Trophoblast cell (in vitro differentiated cells and primary cell): ENCODE measurements around the gene CHST15.

Source experiments
- DNase-seq, 2 donors: peaks; one replicate each; pipeline ENCODE4 v3.0.0-alpha.2; 2016
- H2AFZ ChIP-seq: 2 replicates; pipeline ENCODE4 v1.6.1; 2013; ENCODE audit warnings: low read length, moderate library complexity, mild to moderate bottlenecking; ENCODE audit not compliant: insufficient read depth, poor library complexity
- H2AK5ac ChIP-seq: 2 replicates; pipeline ENCODE4 v1.6.1; 2013; ENCODE audit warnings: mild to moderate bottlenecking, low read length
- H2BK120ac ChIP-seq: 2 replicates; pipeline ENCODE4 v1.6.1; 2013; ENCODE audit warnings: low read length, mild to moderate bottlenecking, moderate library complexity; ENCODE audit not compliant: insufficient read depth, poor library complexity
- H2BK12ac ChIP-seq: 2 replicates; pipeline ENCODE4 v1.6.1; 2013; ENCODE audit warnings: mild to moderate bottlenecking, low read length, moderate library complexity
- H2BK5ac ChIP-seq: 2 replicates; pipeline ENCODE4 v1.6.1; 2013; ENCODE audit warnings: low read length, low read depth, moderate library complexity, mild to moderate bottlenecking; ENCODE audit not compliant: poor library complexity
- H3K14ac ChIP-seq: 2 replicates; pipeline ENCODE4 v1.6.1; 2013; ENCODE audit warnings: mild to moderate bottlenecking, low read length
- H3K18ac ChIP-seq: 2 replicates; pipeline ENCODE4 v1.6.1; 2013; ENCODE audit warnings: mild to moderate bottlenecking, low read length
- H3K23ac ChIP-seq: 2 replicates; pipeline ENCODE4 v1.6.1; 2013; ENCODE audit warnings: low read length
- H3K27ac ChIP-seq: 2 replicates; pipeline ENCODE4 v1.5.1; 2013; ENCODE audit warnings: low read depth, mild to moderate bottlenecking, inconsistent platforms, low read length, moderate library complexity
- H3K27me3 ChIP-seq: 2 replicates; pipeline ENCODE4 v1.6.1; 2013; ENCODE audit warnings: inconsistent platforms, mild to moderate bottlenecking, low read length, moderate library complexity; ENCODE audit not compliant: insufficient read depth
- H3K36me3 ChIP-seq, 2 experiments: 1 replicate in 1 of 2; 2 replicates in 1 of 2; pipeline ENCODE4 v1.6.1; 2013; ENCODE audit warnings: low read length in 2 of 2, mild to moderate bottlenecking in 2 of 2, moderate library complexity in 1 of 2; ENCODE audit not compliant: insufficient read depth in 2 of 2, control insufficient read depth in 1 of 2
- H3K4ac ChIP-seq: 2 replicates; pipeline ENCODE4 v1.6.1; 2013; ENCODE audit warnings: low read depth, mild to moderate bottlenecking, low read length, moderate library complexity
- H3K4me1 ChIP-seq, 2 experiments: 1 replicate in 1 of 2; 2 replicates in 1 of 2; pipeline ENCODE4 v1.6.1; 2013; ENCODE audit warnings: low read length in 2 of 2, mild to moderate bottlenecking in 2 of 2, moderate library complexity in 1 of 2; ENCODE audit not compliant: insufficient read depth in 2 of 2, control insufficient read depth in 1 of 2
- H3K4me2 ChIP-seq: 2 replicates; pipeline ENCODE4 v1.6.1; 2013; ENCODE audit warnings: inconsistent platforms, mild to moderate bottlenecking, low read length, moderate library complexity
- H3K4me3 ChIP-seq: 2 replicates; pipeline ENCODE4 v1.5.1; 2013; ENCODE audit warnings: mild to moderate bottlenecking, low read depth, low read length, inconsistent platforms
- H3K79me1 ChIP-seq: one replicate; pipeline ENCODE4 v1.6.1; 2013; ENCODE audit warnings: low read length
- H3K79me2 ChIP-seq: 2 replicates; pipeline ENCODE4 v1.6.1; 2013; ENCODE audit warnings: low read length, mild to moderate bottlenecking; ENCODE audit not compliant: control insufficient read depth, insufficient read depth, poor library complexity
- H3K9ac ChIP-seq: 2 replicates; pipeline ENCODE4 v1.6.1; 2013; ENCODE audit warnings: mild to moderate bottlenecking, low read length
- H3K9me3 ChIP-seq: 2 replicates; pipeline ENCODE4 v1.6.1; 2013; ENCODE audit warnings: low read depth, mild to moderate bottlenecking, control low read depth, inconsistent platforms, low read length; ENCODE audit not compliant: insufficient read depth
- H4K12ac ChIP-seq: 2 replicates; pipeline ENCODE4 v1.6.1; 2013; ENCODE audit warnings: low read depth, mild to moderate bottlenecking, low read length, moderate library complexity
- H4K8ac ChIP-seq: 2 replicates; pipeline ENCODE4 v1.6.1; 2013; ENCODE audit warnings: low read depth, mild to moderate bottlenecking, low read length, moderate library complexity
- H4K91ac ChIP-seq: one replicate; pipeline ENCODE4 v1.6.1; 2013; ENCODE audit warnings: low read depth, mild to moderate bottlenecking, low read length, moderate library complexity
- WGBS: extraction: QIAGEN DNeasy Blood & Tissue Kit; methylation state at CpG from one replicate; pipeline ENCODE4 v1.1.7; 2013; ENCODE audit warnings: missing lambda C conversion rate; ENCODE audit not compliant: insufficient read length, insufficient coverage; ENCODE audit errors: extremely low coverage; 5-methylcytosine and 5-hydroxymethylcytosine counted together

Gene CHST15

GRCh38 chr10:124059551-124059950 lies 33.8 kb downstream of the CHST15 start:
- Histone ChIP-seq H2BK5ac (no peak overlapping the region), H3K4me2 (no peak overlapping the region), H2AFZ (no peak overlapping the region), H4K91ac (no peak overlapping the region), H3K36me3 (no peaks in the 10 kb centered on the region), H2BK12ac (no peak overlapping the region), H3K18ac (no peak overlapping the region), H4K12ac (no peak overlapping the region), H3K79me2 (no peaks in the 10 kb centered on the region), H4K8ac (no peak overlapping the region), H2BK120ac (no peak overlapping the region), H3K9ac (no peak overlapping the region), H3K23ac (no peak overlapping the region), H3K4ac (no peak overlapping the region), H3K27me3 (no peaks in the 10 kb centered on the region), H3K9me3 (peaks cover 1% of the 10 kb centered on the region), H3K27ac (no peak overlapping the region), H3K4me1 (no peaks in the 10 kb centered on the region), H3K14ac (no peak overlapping the region), H3K79me1 (no peaks in the 10 kb centered on the region), H2AK5ac (no peak overlapping the region), H3K4me3 (no peak overlapping the region)
- no peak for DNase-seq
- no CpG with 5 or more reads among the region's 12 CpGs for WGBS

GRCh38 chr10:124058346-124059003 lies 34.9 kb downstream of the CHST15 start:
- no peak overlapping the region for H3K9ac ChIP-seq
- no CpG with 5 or more reads among the region's 8 CpGs for WGBS
- DNase-seq, result no peak

GRCh38 chr10:124057601-124058000 lies 35.8 kb downstream of the CHST15 start:
- Histone ChIP-seq H3K27ac (no peak overlapping the region), H3K9me3 (peaks cover 1% of the 10 kb centered on the region), H2AK5ac (no peak overlapping the region), H3K14ac (no peak overlapping the region), H3K4me3 (no peak overlapping the region), H2BK12ac (no peak overlapping the region), H4K12ac (no peak overlapping the region), H3K27me3 (no peaks in the 10 kb centered on the region), H3K4me2 (no peak overlapping the region), H3K79me1 (no peaks in the 10 kb centered on the region), H3K36me3 (no peaks in the 10 kb centered on the region), H4K91ac (no peak overlapping the region), H3K79me2 (no peaks in the 10 kb centered on the region), H3K18ac (no peak overlapping the region), H3K9ac (no peak overlapping the region), H3K4me1 (no peaks in the 10 kb centered on the region), H3K23ac (no peak overlapping the region), H2AFZ (no peak overlapping the region), H2BK5ac (no peak overlapping the region), H3K4ac (no peak overlapping the region), H2BK120ac (no peak overlapping the region), H4K8ac (no peak overlapping the region)
- DNase-seq, result no peak
- no CpG with 5 or more reads among the region's 6 CpGs for WGBS

More at GRCh38 chr10:124058346-124059003, 34.9 kb downstream of the CHST15 start:
- no peaks in the 10 kb centered on the region for H3K27me3 ChIP-seq
- no peak overlapping the region for H2BK120ac ChIP-seq
- no peak overlapping the region for H3K14ac ChIP-seq
- H3K23ac ChIP-seq, result no peak overlapping the region
- no peak overlapping the region for H2AK5ac ChIP-seq
- H2BK5ac ChIP-seq, result no peak overlapping the region
- H3K27ac ChIP-seq, result no peak overlapping the region
- no peak overlapping the region for H3K4ac ChIP-seq
- no peak overlapping the region for H2AFZ ChIP-seq
- H3K4me1 ChIP-seq, result no peaks in the 10 kb centered on the region
- H3K79me2 ChIP-seq, result no peaks in the 10 kb centered on the region
- no peak overlapping the region for H3K4me3 ChIP-seq
- no peak overlapping the region for H4K12ac ChIP-seq
- H3K9me3 ChIP-seq, result peaks cover 1% of the 10 kb centered on the region
- no peak overlapping the region for H4K8ac ChIP-seq
- no peak overlapping the region for H2BK12ac ChIP-seq
- no peak overlapping the region for H3K4me2 ChIP-seq
- H3K18ac ChIP-seq, result no peak overlapping the region
- no peaks in the 10 kb centered on the region for H3K36me3 ChIP-seq
- no peak overlapping the region for H4K91ac ChIP-seq
- H3K79me1 ChIP-seq, result no peaks in the 10 kb centered on the region

GRCh38 chr10:124056337-124056980 lies 36.9 kb downstream of the CHST15 start:
- Histone ChIP-seq H2AFZ (no peak overlapping the region), H3K36me3 (no peaks in the 10 kb centered on the region), H3K27ac (no peak overlapping the region), H3K18ac (no peak overlapping the region), H3K79me2 (no peaks in the 10 kb centered on the region), H2BK5ac (no peak overlapping the region), H3K27me3 (no peaks in the 10 kb centered on the region), H3K9me3 (peaks cover 1% of the 10 kb centered on the region), H2AK5ac (no peak overlapping the region), H3K4ac (no peak overlapping the region), H4K8ac (no peak overlapping the region), H3K4me2 (no peak overlapping the region), H3K79me1 (no peaks in the 10 kb centered on the region), H4K91ac (no peak overlapping the region), H2BK120ac (no peak overlapping the region), H2BK12ac (no peak overlapping the region), H3K14ac (no peak overlapping the region), H3K4me3 (no peak overlapping the region), H3K4me1 (no peaks in the 10 kb centered on the region), H3K23ac (no peak overlapping the region), H3K9ac (no peak overlapping the region), H4K12ac (no peak overlapping the region)
- no peak for DNase-seq
- WGBS, result no CpG with 5 or more reads among the region's 29 CpGs
